ENCODE results near the gene TUFM.
"Not testable (repeated sequence)": the region's sequence is repeated elsewhere in the genome, so short reads cannot be mapped to it uniquely, and the experiment has no call there.

Gene TUFM

GRCh38 chr16:28873543-28874201, 27.5 kb upstream of the TUFM start:
- peak; percentile 80 for FAIRE-seq
- TF ChIP-seq POLR2AphosphoS5 (IDR thresholded peaks at IDR 0.05; ENCODE audit: low read depth, low read length) (no peak), TAF1 (IDR thresholded peaks at IDR 0.05; ENCODE audit: borderline replicate concordance, low read depth, low read length) (no peak), POLR2A (IDR thresholded peaks at IDR 0.05; ENCODE audit: low read depth, low read length) (no peak)
- DNase-seq (ENCODE audit: insufficient read length), result peak; percentile 81

GRCh38 chr16:28872952-28873351, 26.8 kb upstream of the TUFM start:
- DNase-seq (ENCODE audit: insufficient read length), result no peak
- FAIRE-seq, result no peak

GRCh38 chr16:28869201-28869600, 23.1 kb upstream of the TUFM start:
- FAIRE-seq (no peak), DNase-seq (ENCODE audit: insufficient read length) (no peak)
- TF ChIP-seq POLR2A (IDR thresholded peaks at IDR 0.05; ENCODE audit: low read depth, low read length), result no peak
- TF ChIP-seq POLR2AphosphoS5 (IDR thresholded peaks at IDR 0.05; ENCODE audit: low read depth, low read length), result no peak
- no peak for TF ChIP-seq TAF1 (IDR thresholded peaks at IDR 0.05; ENCODE audit: borderline replicate concordance, low read depth, low read length)

More at GRCh38 chr16:28872952-28873351, 26.8 kb upstream of the TUFM start:
- TF ChIP-seq POLR2AphosphoS5 (IDR thresholded peaks at IDR 0.05; ENCODE audit: low read depth, low read length), result no peak
- no peak for TF ChIP-seq TAF1 (IDR thresholded peaks at IDR 0.05; ENCODE audit: borderline replicate concordance, low read depth, low read length)
- no peak for TF ChIP-seq POLR2A (IDR thresholded peaks at IDR 0.05; ENCODE audit: low read depth, low read length)

GRCh38 chr16:28867646-28868045, 21.5 kb upstream of the TUFM start:
- FAIRE-seq, result not testable (repeated sequence)

GRCh38 chr16:28867241-28867640, 21.1 kb upstream of the TUFM start:
- no peak for TF ChIP-seq TAF1 (IDR thresholded peaks at IDR 0.05; ENCODE audit: borderline replicate concordance, low read depth, low read length)
- TF ChIP-seq POLR2AphosphoS5 (IDR thresholded peaks at IDR 0.05; ENCODE audit: low read depth, low read length), result no peak
- no peak for TF ChIP-seq POLR2A (IDR thresholded peaks at IDR 0.05; ENCODE audit: low read depth, low read length)
- FAIRE-seq, result no peak
- no peak for DNase-seq (ENCODE audit: insufficient read length)

More at GRCh38 chr16:28867646-28868045, 21.5 kb upstream of the TUFM start:
- not testable (repeated sequence) for DNase-seq (ENCODE audit: insufficient read length)

GRCh38 chr16:28866454-28866804, 20.3 kb upstream of the TUFM start:
- no peak for DNase-seq (ENCODE audit: insufficient read length)
- FAIRE-seq, result no peak
- no peak for TF ChIP-seq TAF1 (IDR thresholded peaks at IDR 0.05; ENCODE audit: borderline replicate concordance, low read depth, low read length)
- no peak for TF ChIP-seq POLR2AphosphoS5 (IDR thresholded peaks at IDR 0.05; ENCODE audit: low read depth, low read length)
- TF ChIP-seq POLR2A (IDR thresholded peaks at IDR 0.05; ENCODE audit: low read depth, low read length), result no peak

GRCh38 chr16:28865722-28866453, 19.7 kb upstream of the TUFM start:
- FAIRE-seq (no peak), DNase-seq (ENCODE audit: insufficient read length) (no peak)
- TF ChIP-seq POLR2A (IDR thresholded peaks at IDR 0.05; ENCODE audit: low read depth, low read length) (no peak), POLR2AphosphoS5 (IDR thresholded peaks at IDR 0.05; ENCODE audit: low read depth, low read length) (no peak), TAF1 (IDR thresholded peaks at IDR 0.05; ENCODE audit: borderline replicate concordance, low read depth, low read length) (no peak)

GRCh38 chr16:28865001-28865688, 19.0 kb upstream of the TUFM start:
- DNase-seq (ENCODE audit: insufficient read length), result no peak
- FAIRE-seq, result no peak
- no peak for TF ChIP-seq POLR2AphosphoS5 (IDR thresholded peaks at IDR 0.05; ENCODE audit: low read depth, low read length)
- no peak for TF ChIP-seq TAF1 (IDR thresholded peaks at IDR 0.05; ENCODE audit: borderline replicate concordance, low read depth, low read length)
- TF ChIP-seq POLR2A (IDR thresholded peaks at IDR 0.05; ENCODE audit: low read depth, low read length), result no peak

- DNase-seq (ENCODE audit: insufficient read length), result no peak
- FAIRE-seq, result peak; percentile 42
- TF ChIP-seq TAF1 (IDR thresholded peaks at IDR 0.05; ENCODE audit: borderline replicate concordance, low read depth, low read length), result no peak
- no peak for TF ChIP-seq POLR2AphosphoS5 (IDR thresholded peaks at IDR 0.05; ENCODE audit: low read depth, low read length)
- TF ChIP-seq POLR2A (IDR thresholded peaks at IDR 0.05; ENCODE audit: low read depth, low read length), result no peak
These were observed 18.0 kb upstream of the TUFM start for GRCh38 chr16:28863929-28864793.

- DNase-seq (ENCODE audit: insufficient read length) (no peak), FAIRE-seq (no peak)
- TF ChIP-seq TAF1 (IDR thresholded peaks at IDR 0.05; ENCODE audit: borderline replicate concordance, low read depth, low read length) (no peak), POLR2A (IDR thresholded peaks at IDR 0.05; ENCODE audit: low read depth, low read length) (no peak), POLR2AphosphoS5 (IDR thresholded peaks at IDR 0.05; ENCODE audit: low read depth, low read length) (no peak)
These were observed 13.2 kb upstream of the TUFM start for GRCh38 chr16:28859326-28859725.

- FAIRE-seq, result no peak
- no peak for TF ChIP-seq TAF1 (IDR thresholded peaks at IDR 0.05; ENCODE audit: borderline replicate concordance, low read depth, low read length)
- TF ChIP-seq POLR2AphosphoS5 (IDR thresholded peaks at IDR 0.05; ENCODE audit: low read depth, low read length), result no peak
- TF ChIP-seq POLR2A (IDR thresholded peaks at IDR 0.05; ENCODE audit: low read depth, low read length), result no peak
- no peak for DNase-seq (ENCODE audit: insufficient read length)
These were observed 12.3 kb upstream of the TUFM start for GRCh38 chr16:28858421-28858820.

Measured in GM12892 (cell line).